A673 (cell line): ENCODE measurements around the gene RASGEF1C.

Source experiments
- EZH2 ChIP-seq: fragments of 200-600 bp; sonication (generic); IDR thresholded peaks from 2 replicates; pipeline ENCODE4 v1.6.1; 2017; ENCODE audit warnings: borderline replicate concordance, low read depth, mild to moderate bottlenecking, mixed read lengths, antibody characterized with exemption, low read length; ENCODE audit not compliant: poor library complexity, severe bottlenecking
- TF ChIP-seq, protein P1 (sequence below): fragments of 300-800, 200-600 bp; sonication (generic); conservative IDR thresholded peaks from 2 replicates; pipeline ENCODE4 v1.5.1; 2017; ENCODE audit warnings: low read depth, mild to moderate bottlenecking, antibody characterized with exemption, low read length, moderate library complexity, mixed read lengths

- TF ChIP-seq, protein P1, sequence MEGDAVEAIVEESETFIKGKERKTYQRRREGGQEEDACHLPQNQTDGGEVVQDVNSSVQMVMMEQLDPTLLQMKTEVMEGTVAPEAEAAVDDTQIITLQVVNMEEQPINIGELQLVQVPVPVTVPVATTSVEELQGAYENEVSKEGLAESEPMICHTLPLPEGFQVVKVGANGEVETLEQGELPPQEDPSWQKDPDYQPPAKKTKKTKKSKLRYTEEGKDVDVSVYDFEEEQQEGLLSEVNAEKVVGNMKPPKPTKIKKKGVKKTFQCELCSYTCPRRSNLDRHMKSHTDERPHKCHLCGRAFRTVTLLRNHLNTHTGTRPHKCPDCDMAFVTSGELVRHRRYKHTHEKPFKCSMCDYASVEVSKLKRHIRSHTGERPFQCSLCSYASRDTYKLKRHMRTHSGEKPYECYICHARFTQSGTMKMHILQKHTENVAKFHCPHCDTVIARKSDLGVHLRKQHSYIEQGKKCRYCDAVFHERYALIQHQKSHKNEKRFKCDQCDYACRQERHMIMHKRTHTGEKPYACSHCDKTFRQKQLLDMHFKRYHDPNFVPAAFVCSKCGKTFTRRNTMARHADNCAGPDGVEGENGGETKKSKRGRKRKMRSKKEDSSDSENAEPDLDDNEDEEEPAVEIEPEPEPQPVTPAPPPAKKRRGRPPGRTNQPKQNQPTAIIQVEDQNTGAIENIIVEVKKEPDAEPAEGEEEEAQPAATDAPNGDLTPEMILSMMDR = no peak
- TF ChIP-seq EZH2 = no peak
Measured at GRCh38 chr5:180207593-180207992, 1.4 kb downstream of the RASGEF1C start.
